Endothelial cell of umbilical vein (primary cell): Measurements from ENCODE around the gene TMEM250. TPM values are rescaled to one million over a fixed set of nuclear protein-coding genes. Genes with fewer than 3 reads are reported as not detected.

Source experiments
- BruUV-seq: library from RNA; stranded (reverse); fragments of 400-500 nt; replicated peaks from 2 replicates; lab custom pipeline; 2021; lab: Mats Ljungman, UMichigan
- CTCF ChIA-PET: fragments of 300-600, 350-600 bp; sonication (Branson Sonifier 250); formaldehyde crosslinking; loops from one replicate; lab custom pipeline; 2021; ENCODE audit warnings: antibody characterized with exemption, inconsistent platforms; lab: Charles Lee
- POLR2A ChIA-PET: fragments of 300-600, 350-600 bp; sonication (Branson Sonifier 250); formaldehyde crosslinking; loops from one replicate; lab custom pipeline; 2021; ENCODE audit warnings: antibody characterized with exemption, inconsistent platforms; lab: Charles Lee
- DNase-seq: peaks from one replicate; pipeline ENCODE4 v3.0.0-alpha.2; 2011; ENCODE audit warnings: low read depth, low spot score
- FAIRE-seq: peaks from 2 replicates; lab custom pipeline; 2011; peaks lifted over from hg19 to GRCh38; lab: Jason Lieb, UNC
- H2AFZ ChIP-seq: 2 replicates; pipeline ENCODE4 v1.6.0; 2012; ENCODE audit warnings: low read depth, low read length, control low read depth, inconsistent platforms
- H3K27ac ChIP-seq: 2 replicates; pipeline ENCODE4 v1.5.1; 2011; ENCODE audit warnings: low read depth, mild to moderate bottlenecking, control low read depth, low read length, moderate library complexity; ENCODE audit not compliant: insufficient read depth
- H3K27me3 ChIP-seq, 2 experiments: 2 replicates each; pipeline versions ENCODE4 v1.6.0 to v1.6.1; 2011; ENCODE audit warnings: low read length in 2 of 2, mixed read lengths in 1 of 2; ENCODE audit not compliant: control insufficient read depth in 2 of 2, insufficient read depth in 2 of 2
- H3K36me3 ChIP-seq, 2 experiments: 2 replicates in 1 of 2; 3 replicates in 1 of 2; pipeline ENCODE4 v1.5.1; 2011; ENCODE audit warnings: low read length in 2 of 2, mild to moderate bottlenecking in 1 of 2, moderate library complexity in 1 of 2; ENCODE audit not compliant: control insufficient read depth in 2 of 2, insufficient read depth in 2 of 2; ENCODE audit errors: extremely low read depth in 1 of 2
- H3K4me1 ChIP-seq: 3 replicates; pipeline ENCODE4 v1.5.1; 2011; ENCODE audit warnings: mild to moderate bottlenecking, low read length; ENCODE audit not compliant: control insufficient read depth, insufficient read depth; ENCODE audit errors: extremely low read depth
- H3K4me2 ChIP-seq: 2 replicates; pipeline ENCODE4 v1.6.1; 2011; ENCODE audit warnings: low read length, control low read depth, mixed read lengths; ENCODE audit not compliant: insufficient read depth
- H3K4me3 ChIP-seq, 3 experiments: fragments of 200-600 bp in 1 of 3; sonication (generic), shearing (Covaris generic) in 1 of 3; replicated peaks in 1 of 3; 2 replicates each; pipeline ENCODE4 v1.5.1; 2011 to 2016; ENCODE audit warnings: control low read depth in 3 of 3, low read length in 3 of 3, mild to moderate bottlenecking in 2 of 3, inconsistent platforms in 1 of 3, low read depth in 1 of 3, moderate library complexity in 1 of 3; ENCODE audit not compliant: insufficient read depth in 1 of 3
- H3K79me2 ChIP-seq: 2 replicates; pipeline ENCODE4 v1.6.0; 2012; ENCODE audit warnings: low read length, inconsistent platforms; ENCODE audit not compliant: control insufficient read depth, insufficient read depth
- H3K9ac ChIP-seq: replicated peaks from 2 replicates; pipeline ENCODE3; 2011; ENCODE audit warnings: low read length, control low read depth; ENCODE audit not compliant: insufficient read depth; ENCODE audit errors: extremely low read depth
- H3K9me1 ChIP-seq: replicated peaks from 3 replicates; pipeline ENCODE4 v1.6.0; 2011; ENCODE audit warnings: mild to moderate bottlenecking, low read length; ENCODE audit not compliant: control insufficient read depth, insufficient read depth; ENCODE audit errors: extremely low read depth
- H3K9me3 ChIP-seq: replicated peaks from 2 replicates; pipeline ENCODE4 v1.5.1; 2012; ENCODE audit warnings: low read length, inconsistent platforms; ENCODE audit not compliant: control insufficient read depth, insufficient read depth
- H4K20me1 ChIP-seq: replicated peaks from 2 replicates; pipeline ENCODE3; 2011; ENCODE audit warnings: mild to moderate bottlenecking, low read length; ENCODE audit not compliant: control insufficient read depth, insufficient read depth; ENCODE audit errors: extremely low read depth
- FOS ChIP-seq: IDR thresholded peaks from 2 replicates; pipeline ENCODE4 v1.6.1; 2011; ENCODE audit warnings: mild to moderate bottlenecking, low read length, moderate library complexity, borderline replicate concordance; ENCODE audit not compliant: insufficient read depth
- GATA2 ChIP-seq: IDR thresholded peaks from 2 replicates; pipeline ENCODE4 v1.7.0; 2011; ENCODE audit warnings: low read depth, mild to moderate bottlenecking, moderate library complexity, mixed read lengths, low read length; ENCODE audit not compliant: insufficient read length, insufficient read depth
- JUN ChIP-seq: IDR thresholded peaks from 2 replicates; pipeline ENCODE4 v1.6.1; 2011; ENCODE audit warnings: borderline replicate concordance, low read depth; ENCODE audit not compliant: insufficient read length, insufficient read depth
- MAX ChIP-seq: IDR thresholded peaks from 2 replicates; pipeline ENCODE4 v1.6.1; 2011; ENCODE audit not compliant: insufficient read depth, insufficient read length
- MYC ChIP-seq: IDR thresholded peaks from one replicate; pipeline ENCODE4 v1.6.1; 2011; ENCODE audit warnings: mild to moderate bottlenecking, low read depth, low read length
- dilution Hi-C: fragments of 300-500 bp; cut with MboI; formaldehyde crosslinking; loops from one replicate; pipeline ENCODE4 v1.15.0; 2019; ENCODE audit warnings: low sequenced_read_pairs; ENCODE audit not compliant: extremely low pct_ligation_motif_present
- intact Hi-C: fragments of 100-400 bp; cut with micrococcal nuclease; formaldehyde crosslinking; loops from one replicate; pipeline ENCODE4 v1.10.0; 2022
- polyA plus RNA-seq, 4 experiments: library from polyadenylated mRNA; depleted of rRNA in 3 of 4; stranded (reverse) in 3 of 4; unstranded in 1 of 4; fragments of >200 nt; gene quantifications; 2 replicates each; pipeline versions ENCODE4 v1.2.1 to v1.2.3, GENCODE V29; 2011 to 2012; ENCODE audit warnings: missing spikeins in 1 of 4
- total RNA-seq: library from RNA; stranded (reverse); gene quantifications from 2 replicates; pipeline ENCODE4 v1.2.3, GENCODE V29; 2021

The TMEM250 gene
- total and polyA plus RNA-seq, 2 donors (not counting 3 experiments of a cell fraction or from before 2014, with no cell fraction given) = 24.9 to 49.9 TPM

GRCh38 chr9:136105398-136106135 is 13.1 kb downstream of the TMEM250 start:
- Histone ChIP-seq H3K36me3 (no peaks in the 10 kb centered on the region), H3K4me1 (peaks cover 13% of the 10 kb centered on the region), H2AFZ (no peak overlapping the region), H4K20me1 (no peaks in the 10 kb centered on the region), H3K9me3 (no peaks in the 10 kb centered on the region), H3K27me3 (no peaks in the 10 kb centered on the region), H3K79me2 (no peaks in the 10 kb centered on the region), H3K4me2 (no peak overlapping the region), H3K9me1 (no peaks in the 10 kb centered on the region), H3K27ac (no peak overlapping the region), H3K4me3 (no peak overlapping the region), H3K9ac (no peak overlapping the region)
- DNase-seq = no peak
- no TSS peak for BruUV-seq
- intact Hi-C loops (no loop called here), dilution Hi-C loops (no loop called here)
- FAIRE-seq = no peak
- ChIA-PET CTCF (interaction anchor here (1.8 kb wide), 1 partner anchor 16 kb away, joined by 6 read pairs; no protein-coding TSS in a partner anchor), POLR2A (no interaction called here)
- TF ChIP-seq MYC = no peak
- peak; percentile 38 for TF ChIP-seq FOS

DNA sequence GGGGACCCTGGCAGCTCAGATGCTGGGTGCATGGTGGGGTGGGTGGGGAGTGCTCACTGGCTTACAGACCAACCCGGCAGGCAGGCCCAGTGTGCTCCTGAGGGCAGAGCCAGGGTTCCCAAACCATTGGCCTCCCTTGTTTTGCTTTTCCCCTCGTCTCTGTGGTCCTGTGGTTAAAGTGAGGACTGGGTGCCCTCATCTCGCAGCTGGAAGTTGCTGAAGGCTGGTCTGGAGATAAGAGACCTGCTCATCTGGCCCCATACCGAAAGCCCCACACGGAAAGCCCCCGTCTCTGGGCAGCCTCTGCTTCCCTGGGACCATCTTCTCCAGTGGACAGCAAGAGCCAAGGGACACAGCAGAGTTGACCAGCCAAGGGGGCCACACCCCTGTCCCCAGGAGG is 13.8 kb downstream of the TMEM250 start:
- H3K4me3 ChIP-seq = no peak overlapping the region
- no peak overlapping the region for H3K27ac ChIP-seq
- H2AFZ ChIP-seq = no peak overlapping the region
- POLR2A ChIA-PET = no interaction called here
- no peaks in the 10 kb centered on the region for H3K9me3 ChIP-seq
- TF ChIP-seq GATA2 (no peak), JUN (no peak), MAX (no peak)
- H3K79me2 ChIP-seq = no peaks in the 10 kb centered on the region
- DNase-seq (no peak), FAIRE-seq (no peak)
- no peaks in the 10 kb centered on the region for H3K9me1 ChIP-seq
- H3K4me1 ChIP-seq = peaks cover 8% of the 10 kb centered on the region
- H3K4me2 ChIP-seq = no peak overlapping the region
- BruUV-seq = no TSS peak
- no peaks in the 10 kb centered on the region for H3K27me3 ChIP-seq
- dilution Hi-C loops = no loop called here
- no peak overlapping the region for H3K9ac ChIP-seq
- intact Hi-C loops = no loop called here
- no peaks in the 10 kb centered on the region for H3K36me3 ChIP-seq
- H4K20me1 ChIP-seq = no peaks in the 10 kb centered on the region
- CTCF ChIA-PET = interaction anchor here (1.8 kb wide), 1 partner anchor 15 kb away, joined by 6 read pairs; no protein-coding TSS in a partner anchor
